ENCODE measurements around the gene NRBP1. TPM values are rescaled to one million over a fixed set of nuclear protein-coding genes. Genes with fewer than 3 reads are reported as not detected.

The NRBP1 gene
- total RNA-seq, 1 experiment from 2014 or later: 140 TPM

- Histone ChIP-seq H3K18ac (ENCODE audit: insufficient read length, low read depth, low read length) (no peak overlapping the region), H2BK5ac (ENCODE audit: insufficient read length, low read length) (no peak overlapping the region), H3K9ac (ENCODE audit: extremely low read depth, insufficient read length, low read length) (peak overlapping the region; percentile 86), H3K9me3 (ENCODE audit: control insufficient read depth, low read depth, low read length) (no peaks in the 10 kb centered on the region), H3K79me2 (ENCODE audit: insufficient read depth, low read length) (peaks cover 34% of the 10 kb centered on the region; the same call in 1 of the 2 replicates), H4K91ac (ENCODE audit: insufficient read length, low read depth, low read length) (no peak overlapping the region), H2BK120ac (ENCODE audit: low read depth, low read length, poor library complexity, severe bottlenecking) (no peak overlapping the region), H3T11ph (ENCODE audit: low read length) (no peak overlapping the region), H4K5ac (ENCODE audit: insufficient read length, low read depth, low read length) (no peak overlapping the region), H3K79me1 (ENCODE audit: insufficient read depth, low read depth, low read length, poor library complexity, severe bottlenecking) (peaks cover 3% of the 10 kb centered on the region), H2BK20ac (ENCODE audit: low read depth, low read length, poor library complexity, severe bottlenecking) (no peak overlapping the region), H3K14ac (ENCODE audit: insufficient read depth, low read length) (peak overlapping the region; percentile 49), H2AK5ac (ENCODE audit: insufficient read length, low read length) (no peak overlapping the region), H4K20me1 (ENCODE audit: control insufficient read depth, insufficient read depth, insufficient read length) (no peaks in the 10 kb centered on the region), H3K56ac (ENCODE audit: insufficient read length, low read depth, low read length) (no peak overlapping the region), H3K4ac (ENCODE audit: low read depth, low read length) (no peak overlapping the region), H3K4me2 (ENCODE audit: insufficient read depth, insufficient read length, low read length) (peak overlapping the region; percentile 74), H2BK12ac (ENCODE audit: insufficient read length, low read depth, low read length) (no peak overlapping the region), H3K23ac (ENCODE audit: insufficient read length, low read depth, low read length) (no peak overlapping the region), H3K27me3 (ENCODE audit: insufficient read depth, low read length) (no peaks in the 10 kb centered on the region), H2BK15ac (ENCODE audit: low read depth, low read length) (no peak overlapping the region), H2AFZ (ENCODE audit: low read length) (no peak overlapping the region), H4K8ac (replicated peaks; ENCODE audit: insufficient read length, low read depth, low read length) (no peak overlapping the region), H3K27ac (ENCODE audit: insufficient read length, low read depth, low read length) (no peak overlapping the region), H3K23me2 (ENCODE audit: insufficient read length, low read depth, low read length, poor library complexity, severe bottlenecking) (peaks cover 9% of the 10 kb centered on the region), H3K4me1 (ENCODE audit: insufficient read depth, low read length) (no peaks in the 10 kb centered on the region)
- H3K27ac Mint-ChIP-seq: peak overlapping the region; percentile 61 to 93 (median 87); a peak in 4 of 7 replicates
- WGBS (ENCODE audit: extremely low coverage, insufficient read length, low lambda C conversion rate): no CpG with 5 or more reads among the region's 33 CpGs
- peaks cover 18 to 20% of the 10 kb centered on the region in 2 experiments for H3K4me1 Mint-ChIP-seq
- TF ChIP-seq CTCF (conservative IDR thresholded peaks at IDR 0.05): no peak
- peaks cover 4 to 11% of the 10 kb centered on the region in 2 experiments; a peak in 2 of 5 replicates for H3K9me3 Mint-ChIP-seq
- H3K27me3 Mint-ChIP-seq (ENCODE audit: low read depth): no peaks in the 10 kb centered on the region; the same call in 1 of the 2 replicates
- peak overlapping the region; percentile 89 to 93 for H3K4me3 Mint-ChIP-seq
- DNase-seq: no peak
- H3K36me3 Mint-ChIP-seq (ENCODE audit: insufficient read depth in 1 of 3, low read depth in 3 of 3): peaks cover 4 to 28% (median 20%) of the 10 kb centered on the region in 3 experiments; a peak in 6 of 7 replicates
These were observed 19.7 kb upstream of the NRBP1 start for GRCh38 chr2:27408601-27409320.

Measured in H9 (cell line).